Coronary artery (tissue), 2 donors: ENCODE measurements around the gene FYCO1.

Experiments
- DNase-seq: peaks from one replicate; pipeline ENCODE4 v3.0.0-alpha.2; 2017; ENCODE audit warnings: low spot score
- H3K27ac ChIP-seq, 2 donors: fragments of 200-600 bp; sonication (generic); one replicate each; pipeline ENCODE4 v1.5.1; 2016 to 2019
- H3K4me3 ChIP-seq: fragments of 200-600 bp; sonication (generic); 2 replicates; pipeline ENCODE4 v1.5.1; 2016; ENCODE audit warnings: mild to moderate bottlenecking, moderate library complexity
- TF ChIP-seq, protein P1 (sequence below): fragments of 200-600 bp; sonication (generic); IDR thresholded peaks from one replicate; pipeline ENCODE4 v1.5.1; 2019; ENCODE audit warnings: antibody characterized with exemption

FYCO1 gene

DNA sequence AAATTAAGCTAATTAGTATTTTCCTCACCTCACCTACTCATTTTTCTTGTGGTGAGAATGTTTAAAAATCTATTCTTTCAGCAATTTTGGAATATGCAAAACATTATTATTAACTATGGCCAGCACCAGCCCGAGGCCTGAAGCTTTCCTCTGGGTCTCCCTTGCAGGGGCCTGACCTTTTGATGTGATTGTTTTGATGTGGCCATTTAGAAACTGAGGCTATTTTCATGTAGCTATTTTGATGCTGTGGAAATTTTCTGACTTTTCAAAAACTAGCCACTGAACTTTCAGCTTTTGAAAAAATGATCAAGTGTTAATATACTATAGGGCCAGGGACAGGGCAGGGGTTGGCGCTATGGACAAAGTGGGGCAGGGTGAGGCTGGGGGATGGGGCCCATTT is 117.5 kb downstream of the FYCO1 start:
- no peak overlapping the region for H3K27ac ChIP-seq
- H3K4me3 ChIP-seq, result no peak overlapping the region
- TF ChIP-seq, protein P1, sequence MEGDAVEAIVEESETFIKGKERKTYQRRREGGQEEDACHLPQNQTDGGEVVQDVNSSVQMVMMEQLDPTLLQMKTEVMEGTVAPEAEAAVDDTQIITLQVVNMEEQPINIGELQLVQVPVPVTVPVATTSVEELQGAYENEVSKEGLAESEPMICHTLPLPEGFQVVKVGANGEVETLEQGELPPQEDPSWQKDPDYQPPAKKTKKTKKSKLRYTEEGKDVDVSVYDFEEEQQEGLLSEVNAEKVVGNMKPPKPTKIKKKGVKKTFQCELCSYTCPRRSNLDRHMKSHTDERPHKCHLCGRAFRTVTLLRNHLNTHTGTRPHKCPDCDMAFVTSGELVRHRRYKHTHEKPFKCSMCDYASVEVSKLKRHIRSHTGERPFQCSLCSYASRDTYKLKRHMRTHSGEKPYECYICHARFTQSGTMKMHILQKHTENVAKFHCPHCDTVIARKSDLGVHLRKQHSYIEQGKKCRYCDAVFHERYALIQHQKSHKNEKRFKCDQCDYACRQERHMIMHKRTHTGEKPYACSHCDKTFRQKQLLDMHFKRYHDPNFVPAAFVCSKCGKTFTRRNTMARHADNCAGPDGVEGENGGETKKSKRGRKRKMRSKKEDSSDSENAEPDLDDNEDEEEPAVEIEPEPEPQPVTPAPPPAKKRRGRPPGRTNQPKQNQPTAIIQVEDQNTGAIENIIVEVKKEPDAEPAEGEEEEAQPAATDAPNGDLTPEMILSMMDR, result no peak
- no peak for DNase-seq

- H3K27ac ChIP-seq, result no peak overlapping the region
- TF ChIP-seq, protein P1, result no peak
Measured at GRCh38 chr3:45874677-45875346, 120.8 kb downstream of the FYCO1 start.

GRCh38 chr3:45873638-45874037 is 122.0 kb downstream of the FYCO1 start:
- TF ChIP-seq, protein P1, result no peak
- no peak overlapping the region for H3K4me3 ChIP-seq
- no peak for DNase-seq
- H3K27ac ChIP-seq, result no peak overlapping the region

More at GRCh38 chr3:45874677-45875346, 120.8 kb downstream of the FYCO1 start:
- no peak overlapping the region for H3K4me3 ChIP-seq
- DNase-seq, result no peak

GRCh38 chr3:45873036-45873435 is 122.6 kb downstream of the FYCO1 start:
- no peak overlapping the region for H3K4me3 ChIP-seq
- DNase-seq, result no peak
- TF ChIP-seq, protein P1, result no peak
- H3K27ac ChIP-seq, result no peak overlapping the region

GRCh38 chr3:45872569-45872968 is 123.1 kb downstream of the FYCO1 start:
- TF ChIP-seq, protein P1, result no peak
- no peak overlapping the region for H3K27ac ChIP-seq
- DNase-seq, result no peak
- no peak overlapping the region for H3K4me3 ChIP-seq

DNA sequence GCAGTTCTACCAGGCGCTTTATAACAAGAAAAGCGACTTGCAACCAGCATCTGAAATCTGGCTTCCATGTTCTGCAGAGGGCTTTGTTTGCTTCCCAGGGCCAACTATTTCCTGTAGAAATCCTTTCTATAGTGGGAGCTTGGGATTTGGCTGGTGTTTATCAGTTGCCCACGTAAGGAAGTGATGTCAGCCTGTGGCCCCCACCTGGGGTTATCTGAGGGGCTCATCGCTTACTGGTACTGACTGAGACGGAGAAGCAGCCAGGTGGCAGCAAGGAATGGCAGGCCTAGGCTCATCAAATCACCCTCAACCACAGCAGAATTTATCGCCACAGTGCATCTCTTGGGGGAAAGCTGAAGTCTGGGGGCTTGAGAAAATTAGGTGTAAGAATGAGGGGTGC is 123.8 kb downstream of the FYCO1 start:
- TF ChIP-seq, protein P1, result no peak
- H3K27ac ChIP-seq, result no peak overlapping the region
- H3K4me3 ChIP-seq, result no peak overlapping the region
- no peak for DNase-seq

GRCh38 chr3:45870099-45870498 is 125.5 kb downstream of the FYCO1 start:
- Histone ChIP-seq H3K27ac (no peak overlapping the region), H3K4me3 (no peak overlapping the region)
- no peak for DNase-seq
- TF ChIP-seq, protein P1, result no peak
